Measurements from ENCODE around the gene MAJIN.

The MAJIN gene

DNA sequence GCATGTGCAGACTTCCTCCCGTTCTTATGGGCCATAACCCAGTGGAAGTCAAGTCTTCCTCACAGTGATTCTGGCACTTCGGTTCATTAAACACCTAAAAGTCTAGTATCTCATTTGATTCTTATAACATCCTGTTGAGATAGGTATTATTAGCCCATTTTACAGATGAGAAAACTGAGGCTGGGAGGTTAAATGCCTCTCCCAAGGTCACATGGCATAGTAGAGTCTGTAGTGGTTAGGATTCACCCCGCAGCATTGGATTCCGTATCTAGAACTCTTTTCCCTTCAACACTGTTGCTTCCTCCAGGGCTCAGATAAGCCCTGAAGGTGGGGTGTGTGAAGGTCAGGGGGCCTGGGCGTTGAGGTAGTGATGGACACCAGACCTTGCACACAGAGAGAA is 39.6 kb downstream of the MAJIN start:
- no peak for DNase-seq

GRCh38 chr11:64931290-64931689 is 40.6 kb downstream of the MAJIN start:
- DNase-seq, result no peak

DNA sequence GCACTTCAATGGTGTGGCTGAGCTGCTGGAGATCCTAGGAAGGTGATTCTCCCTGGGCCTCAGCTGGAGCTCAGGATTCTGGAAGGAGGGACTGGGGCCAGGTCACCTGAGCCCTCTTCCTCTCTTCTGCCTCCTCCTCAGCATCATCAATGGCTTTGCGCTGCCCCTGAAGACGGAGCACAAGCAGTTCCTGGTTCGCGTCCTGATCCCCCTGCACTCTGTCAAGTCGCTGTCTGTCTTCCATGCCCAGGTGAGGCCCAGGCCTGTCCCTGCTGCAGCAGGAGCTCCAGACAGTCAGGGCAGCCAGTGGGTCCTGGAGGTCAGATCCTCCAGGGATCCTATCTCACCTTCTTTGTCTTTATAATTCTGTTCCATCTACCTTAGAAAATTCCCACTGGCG is 41.6 kb downstream of the MAJIN start:
- no peak for DNase-seq

DNA sequence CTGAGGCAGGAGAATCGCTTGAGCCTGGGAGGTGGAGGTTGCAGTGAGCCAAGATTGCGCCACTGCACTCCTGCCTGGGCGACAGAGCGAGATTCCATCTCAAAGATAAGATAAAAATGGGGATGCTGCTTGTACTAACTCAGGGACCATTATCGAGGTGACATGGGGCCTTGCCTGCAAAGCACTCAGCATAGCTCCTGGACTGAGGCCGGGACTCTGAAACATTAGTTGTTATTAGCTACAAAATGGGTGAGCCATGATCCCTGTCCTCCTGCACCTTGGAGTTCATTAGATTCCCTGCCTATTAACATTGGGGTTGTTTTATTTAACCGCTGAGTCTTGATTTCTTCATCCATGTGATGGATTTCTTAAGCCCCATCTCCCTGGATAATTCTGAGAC is 42.3 kb downstream of the MAJIN start:
- no peak for DNase-seq

- DNase-seq, result no peak
Measured at GRCh38 chr11:64928957-64929356, 43.0 kb downstream of the MAJIN start.

DNA sequence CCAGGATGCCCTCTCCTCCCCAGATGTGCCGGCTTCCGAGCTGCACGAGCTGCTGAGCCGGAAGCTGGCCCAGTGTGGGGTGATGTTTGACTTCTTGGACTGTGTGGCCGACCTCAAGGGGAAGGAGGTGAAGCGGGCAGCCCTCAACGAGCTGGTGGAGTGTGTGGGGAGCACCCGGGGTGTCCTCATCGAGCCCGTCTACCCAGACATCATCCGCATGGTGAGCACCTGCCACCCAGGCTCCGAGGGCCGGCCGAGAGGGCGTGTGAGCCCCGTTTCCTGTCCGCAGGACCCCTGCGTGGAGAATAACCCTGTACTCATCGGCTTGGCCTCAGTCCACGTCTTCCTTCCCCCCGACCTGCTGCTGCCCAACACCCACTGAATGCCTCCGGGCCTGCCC is 45.2 kb downstream of the MAJIN start:
- DNase-seq, result no peak

DNA sequence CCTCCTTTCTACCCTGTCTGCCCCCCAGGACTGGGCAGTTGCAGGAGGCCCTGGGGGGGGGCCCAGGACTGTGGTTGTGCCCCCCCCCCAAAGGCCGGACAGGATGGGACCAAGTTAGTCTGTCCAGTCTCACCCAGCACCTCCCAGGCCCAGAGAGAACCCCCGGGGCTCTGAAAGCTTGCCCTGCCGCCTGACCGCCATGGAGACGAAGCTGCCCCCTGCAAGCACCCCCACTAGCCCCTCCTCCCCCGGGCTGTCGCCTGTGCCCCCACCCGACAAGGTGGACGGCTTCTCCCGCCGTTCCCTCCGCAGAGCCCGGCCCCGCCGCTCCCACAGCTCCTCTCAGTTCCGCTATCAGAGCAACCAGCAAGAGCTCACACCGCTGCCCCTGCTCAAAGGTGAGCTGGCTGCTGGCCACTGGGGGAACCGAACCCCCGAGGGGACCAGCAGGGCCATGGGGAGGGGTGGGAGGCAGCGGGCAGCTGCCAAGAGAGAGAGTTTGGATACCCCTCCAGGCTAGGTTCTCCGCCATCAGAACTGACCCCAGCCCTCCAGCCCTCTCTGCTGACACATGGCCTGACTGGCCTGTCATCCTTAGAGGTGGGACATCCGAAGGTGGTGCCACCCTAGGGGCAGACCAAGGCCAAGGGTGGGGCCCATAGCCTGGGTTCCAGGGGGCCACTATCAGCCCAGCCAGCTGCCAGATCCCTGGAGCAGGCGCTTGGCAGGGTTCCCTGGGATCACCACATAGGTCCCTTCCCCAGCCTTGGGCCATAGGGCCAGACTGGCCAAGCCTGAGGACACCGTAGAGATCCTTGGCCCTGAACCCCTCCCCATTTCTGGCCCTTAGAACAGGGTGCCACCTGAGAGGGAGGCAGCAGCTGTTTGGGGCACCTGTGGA is 46.1 kb downstream of the MAJIN start:
- DNase-seq, result no peak

- no peak for DNase-seq
Measured at GRCh38 chr11:64924910-64925284, 47.0 kb downstream of the MAJIN start.

DNA sequence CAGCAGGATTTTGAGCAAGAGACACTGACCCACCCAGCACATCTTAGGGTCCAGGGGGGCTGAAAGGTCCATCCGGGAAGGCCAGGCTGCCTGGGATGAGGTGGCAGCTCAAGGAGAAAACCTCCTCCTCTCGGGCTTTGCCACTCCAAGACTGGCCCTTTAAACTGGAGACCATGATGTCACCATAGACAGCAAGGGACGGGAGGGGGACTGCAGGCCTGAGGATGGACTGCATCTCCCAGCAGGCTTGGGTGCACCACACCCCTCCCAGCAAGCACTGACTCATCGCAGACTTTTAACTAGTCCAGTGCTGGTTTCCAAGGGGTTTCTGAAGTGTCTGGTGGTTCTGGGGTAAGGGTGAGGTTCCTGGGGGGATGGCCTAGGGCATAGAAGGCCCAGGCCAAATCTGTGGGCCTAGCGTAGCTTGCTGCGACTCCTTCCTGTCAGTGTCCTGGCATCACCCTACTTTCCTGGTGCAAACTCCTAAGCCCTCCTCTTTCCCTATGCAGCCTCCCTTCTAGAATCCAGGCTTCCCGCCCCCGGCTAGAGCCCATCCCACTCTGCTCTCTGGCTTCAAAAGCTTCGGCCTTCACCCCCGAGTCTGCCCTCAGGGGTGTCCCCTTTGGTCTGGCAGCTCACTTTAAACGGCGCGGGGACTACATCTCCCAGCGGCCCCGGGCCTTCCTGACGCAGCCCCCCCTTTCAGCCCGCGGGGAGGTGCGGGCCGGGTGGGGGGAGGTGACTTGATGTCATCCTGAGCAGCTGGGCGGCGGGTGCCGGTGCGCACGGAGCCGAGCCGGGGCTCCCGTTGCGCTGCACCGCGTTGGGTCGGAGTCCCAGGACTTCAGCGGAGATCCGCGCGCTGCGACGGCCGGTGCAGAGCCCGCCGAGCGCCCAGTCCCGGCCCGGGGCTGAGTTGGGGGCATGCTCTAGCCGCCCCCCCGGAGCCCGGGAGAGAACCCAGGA is 47.7 kb downstream of the MAJIN start, which contains the start of gene PPP2R5B:
Gene PPP2R5B (plus strand): TSS at position 746 of the 966 bp plus-strand sequence. CDS start 1,046 bp downstream, outside the sequence.
- peak; percentile 94 for DNase-seq

GRCh38 chr11:64923151-64923661 is 48.7 kb downstream of the MAJIN start:
- no peak for DNase-seq

DNA sequence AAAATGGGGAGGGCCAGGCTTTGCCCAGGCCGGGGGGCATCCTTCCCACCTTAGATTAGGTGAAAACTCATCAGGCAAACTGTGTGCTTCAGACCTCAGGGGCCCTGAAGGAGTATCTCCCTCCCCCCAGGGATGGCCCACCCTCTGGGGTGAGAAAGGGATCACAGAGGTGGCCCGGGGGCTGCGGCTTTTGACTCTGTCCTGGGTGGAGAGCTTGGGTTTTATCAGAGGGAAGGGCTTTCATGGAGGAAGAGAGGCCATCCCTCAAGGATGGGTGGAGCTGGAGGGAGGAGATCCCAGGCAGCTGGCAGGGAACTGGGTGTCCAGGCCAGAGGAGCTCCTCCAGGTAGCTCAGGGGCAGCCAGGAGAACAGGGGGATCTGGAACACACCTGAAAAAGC is 50.5 kb downstream of the MAJIN start:
- DNase-seq, result no peak

- DNase-seq, result no peak
Measured at GRCh38 chr11:64920124-64920523, 51.8 kb downstream of the MAJIN start.

DNA sequence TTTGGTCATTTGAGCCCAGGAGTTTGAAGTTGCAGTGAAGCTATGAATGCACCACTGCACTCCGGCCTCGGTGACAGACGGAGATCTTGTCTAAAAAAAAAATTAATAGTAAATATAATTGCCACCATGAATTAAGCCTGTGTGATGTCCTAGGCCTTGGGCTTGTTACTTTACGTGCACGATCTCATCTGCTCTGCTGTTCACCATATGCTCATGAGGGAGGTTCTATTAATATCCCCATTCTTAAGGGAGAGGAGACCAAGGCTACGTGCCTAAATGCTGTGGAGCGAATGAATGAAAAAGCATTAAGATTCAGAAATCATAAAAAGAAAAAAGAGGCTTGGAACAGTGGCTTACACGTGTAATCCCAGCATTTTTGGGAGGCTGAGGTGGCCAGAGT is 52.3 kb downstream of the MAJIN start:
- no peak for DNase-seq

DNA sequence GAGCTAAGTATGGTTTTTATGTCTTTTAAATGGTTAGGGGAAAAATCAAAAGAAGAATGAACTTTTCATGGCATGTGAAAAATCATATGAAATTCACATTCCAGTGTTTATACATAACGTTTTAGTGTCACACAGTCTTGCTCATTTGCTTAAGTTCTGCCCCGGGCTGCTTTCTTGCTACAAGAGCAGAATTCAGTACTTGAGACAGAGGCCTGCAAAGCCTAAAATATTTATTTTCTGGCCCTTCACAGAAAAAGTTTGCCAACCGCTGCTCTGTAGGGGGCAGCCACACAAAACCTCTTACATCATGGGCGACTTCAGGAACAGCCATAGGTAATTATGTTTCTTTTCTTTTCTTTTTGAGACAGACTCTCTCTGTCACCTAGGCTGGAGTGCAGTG is 53.9 kb downstream of the MAJIN start:
- DNase-seq, result peak; percentile 60

DNA sequence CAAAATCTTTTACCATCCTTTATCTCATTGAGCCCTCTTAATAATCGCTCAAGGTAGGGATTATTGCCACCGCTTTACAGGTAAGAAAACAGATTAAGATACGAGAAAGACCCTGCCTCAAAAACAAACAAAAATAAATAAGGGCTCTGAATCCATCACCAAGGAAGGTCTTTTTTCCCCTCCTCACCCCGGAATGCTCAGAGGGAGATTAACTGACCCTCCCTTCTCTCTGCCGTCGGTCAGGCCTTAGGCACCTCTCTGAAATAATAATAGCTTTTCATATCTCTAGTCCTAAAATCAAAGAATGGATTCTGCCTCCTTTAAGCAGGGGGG is 54.3 kb downstream of the MAJIN start:
- DNase-seq, result no peak

- DNase-seq, result peak; percentile 100
Measured at GRCh38 chr11:64916775-64917662, 54.9 kb downstream of the MAJIN start, which contains the start of gene ATG2A. Gene ATG2A (minus strand): TSS chr11:64917209. CDS start chr11:64917135, 74 bp downstream.

GRCh38 chr11:64916040-64916774 is 55.7 kb downstream of the MAJIN start:
- no peak for DNase-seq

GRCh38 chr11:64915376-64915887 is 56.5 kb downstream of the MAJIN start:
- no peak for DNase-seq

DNA sequence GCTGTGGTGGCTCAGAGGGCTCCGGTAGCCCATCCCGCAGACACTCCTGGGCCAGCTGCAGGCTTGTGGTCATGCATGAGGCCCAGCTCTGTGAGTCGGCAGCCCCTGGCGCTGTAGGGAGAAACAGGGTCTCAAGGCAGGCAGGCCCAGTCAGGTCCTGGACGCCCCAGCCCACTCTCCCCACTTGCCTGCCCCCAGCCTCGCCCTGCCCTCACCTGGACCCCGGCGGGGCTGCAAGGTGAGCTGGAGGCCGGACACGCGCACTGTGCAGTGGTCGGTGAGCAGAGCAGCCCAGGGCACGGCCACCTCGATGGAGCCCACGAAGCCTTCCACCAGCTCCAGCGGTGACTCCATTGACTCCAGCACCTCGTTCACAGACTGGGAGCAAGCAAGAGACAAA is 57.8 kb downstream of the MAJIN start:
- DNase-seq, result no peak

GRCh38 chr11:64913171-64913727 is 58.7 kb downstream of the MAJIN start:
- no peak for DNase-seq

- no peak for DNase-seq
Measured at GRCh38 chr11:64911689-64912088, 60.2 kb downstream of the MAJIN start.

All from fibroblast of skin of abdomen (primary cell).